Measurements from ENCODE around the gene EFR3B.

DNA sequence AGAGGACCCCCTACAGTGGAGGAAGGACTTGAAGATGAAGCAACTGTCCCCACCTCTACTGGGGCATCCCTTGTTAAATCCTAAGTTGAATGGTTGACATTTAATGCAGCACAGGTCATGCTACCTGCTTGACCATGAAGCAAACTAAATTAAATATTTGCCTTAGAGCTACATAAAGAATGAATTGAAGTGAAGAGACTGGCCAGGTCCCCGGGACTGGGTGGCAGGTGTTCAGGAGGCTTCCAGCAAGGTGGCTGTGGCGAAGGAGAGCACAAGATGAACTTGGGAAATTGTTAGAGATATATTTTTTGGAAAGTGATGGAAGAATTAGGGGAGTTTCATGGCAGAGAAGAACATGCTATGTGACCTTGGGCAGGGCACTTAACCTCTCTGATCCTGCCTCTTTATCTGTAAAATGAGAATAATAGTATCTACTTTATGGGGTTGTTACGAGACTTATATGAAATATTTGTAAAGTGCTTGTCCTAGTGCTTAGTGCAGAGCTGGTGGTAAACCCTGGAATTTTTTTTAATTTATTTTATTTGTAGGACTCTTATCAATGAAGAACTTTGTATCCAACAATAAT lies 37.3 kb downstream of the EFR3B start:
- TF ChIP-seq, protein P1, sequence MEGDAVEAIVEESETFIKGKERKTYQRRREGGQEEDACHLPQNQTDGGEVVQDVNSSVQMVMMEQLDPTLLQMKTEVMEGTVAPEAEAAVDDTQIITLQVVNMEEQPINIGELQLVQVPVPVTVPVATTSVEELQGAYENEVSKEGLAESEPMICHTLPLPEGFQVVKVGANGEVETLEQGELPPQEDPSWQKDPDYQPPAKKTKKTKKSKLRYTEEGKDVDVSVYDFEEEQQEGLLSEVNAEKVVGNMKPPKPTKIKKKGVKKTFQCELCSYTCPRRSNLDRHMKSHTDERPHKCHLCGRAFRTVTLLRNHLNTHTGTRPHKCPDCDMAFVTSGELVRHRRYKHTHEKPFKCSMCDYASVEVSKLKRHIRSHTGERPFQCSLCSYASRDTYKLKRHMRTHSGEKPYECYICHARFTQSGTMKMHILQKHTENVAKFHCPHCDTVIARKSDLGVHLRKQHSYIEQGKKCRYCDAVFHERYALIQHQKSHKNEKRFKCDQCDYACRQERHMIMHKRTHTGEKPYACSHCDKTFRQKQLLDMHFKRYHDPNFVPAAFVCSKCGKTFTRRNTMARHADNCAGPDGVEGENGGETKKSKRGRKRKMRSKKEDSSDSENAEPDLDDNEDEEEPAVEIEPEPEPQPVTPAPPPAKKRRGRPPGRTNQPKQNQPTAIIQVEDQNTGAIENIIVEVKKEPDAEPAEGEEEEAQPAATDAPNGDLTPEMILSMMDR (IDR thresholded peaks at IDR 0.05; ENCODE audit: insufficient read depth, low read length, poor library complexity, severe bottlenecking) = no peak
- TF ChIP-seq EZH2phosphoT487 (conservative IDR thresholded peaks at IDR 0.05; ENCODE audit: low read length) = no peak
